Hepatocyte (in vitro differentiated cells): ENCODE data around the gene ZNF862. TPM values are rescaled to one million over a fixed set of nuclear protein-coding genes. Genes with fewer than 3 reads are reported as not detected.

ENCODE experiments used
- DNase-seq: peaks from one replicate; pipeline ENCODE4 v3.0.0-alpha.2; 2016; ENCODE audit warnings: low spot score
- H2AFZ ChIP-seq: fragments of 200-600 bp; sonication (generic); 2 replicates; pipeline ENCODE4 v1.6.0; 2016; ENCODE audit warnings: antibody characterized with exemption, mild to moderate bottlenecking
- H3K27ac ChIP-seq: fragments of 200-600 bp; sonication (generic); 2 replicates; pipeline ENCODE4 v1.5.1; 2016; ENCODE audit warnings: mild to moderate bottlenecking
- H3K27me3 ChIP-seq: fragments of 200-600 bp; sonication (generic); 2 replicates; pipeline ENCODE4 v1.6.1; 2016
- H3K36me3 ChIP-seq: fragments of 200-600 bp; sonication (generic); replicated peaks from 2 replicates; pipeline ENCODE4 v1.5.1; 2016; ENCODE audit warnings: low read depth; ENCODE audit not compliant: insufficient read depth
- H3K4me1 ChIP-seq: fragments of 200-600 bp; sonication (generic); 2 replicates; pipeline ENCODE4 v1.5.1; 2016; ENCODE audit warnings: mild to moderate bottlenecking, moderate library complexity; ENCODE audit not compliant: insufficient read depth
- H3K4me2 ChIP-seq: fragments of 200-600 bp; sonication (generic); 2 replicates; pipeline ENCODE4 v1.6.0; 2016
- H3K4me3 ChIP-seq: fragments of 200-600 bp; sonication (generic); 2 replicates; pipeline ENCODE4 v1.5.1; 2016; ENCODE audit warnings: mild to moderate bottlenecking
- H3K79me2 ChIP-seq: fragments of 200-600 bp; sonication (generic); 2 replicates; pipeline ENCODE4 v1.6.0; 2017; ENCODE audit warnings: mild to moderate bottlenecking
- H3K9me2 ChIP-seq: fragments of 200-600 bp; sonication (generic); replicated peaks from 2 replicates; pipeline ENCODE4 v1.6.0; 2017; ENCODE audit warnings: mild to moderate bottlenecking; ENCODE audit not compliant: insufficient read depth
- H3K9me3 ChIP-seq: fragments of 200-600 bp; sonication (generic); 2 replicates; pipeline ENCODE4 v1.5.1; 2016; ENCODE audit warnings: low read depth, mild to moderate bottlenecking
- H4K20me1 ChIP-seq: fragments of 200-600 bp; sonication (generic); 2 replicates; pipeline ENCODE4 v1.6.0; 2016; ENCODE audit warnings: mild to moderate bottlenecking; ENCODE audit not compliant: insufficient read depth, poor library complexity, severe bottlenecking
- EZH2 ChIP-seq: fragments of 200-600 bp; sonication (generic); IDR thresholded peaks from 2 replicates; pipeline ENCODE4 v1.6.1; 2016; ENCODE audit warnings: antibody characterized with exemption, mild to moderate bottlenecking, borderline replicate concordance
- EZH2phosphoT487 ChIP-seq: fragments of 200-600 bp; sonication (generic); IDR thresholded peaks from one replicate; pipeline ENCODE4 v1.6.1; 2018; ENCODE audit warnings: antibody characterized with exemption, mild to moderate bottlenecking, low read depth, moderate library complexity; ENCODE audit not compliant: unreplicated experiment, severe bottlenecking
- WGBS: methylation state at CpG from one replicate; pipeline ENCODE4 v1.1.6; 2016; ENCODE audit warnings: low lambda C conversion rate; ENCODE audit errors: missing lambda C conversion rate; 5-methylcytosine and 5-hydroxymethylcytosine counted together
- polyA plus RNA-seq: library from polyadenylated mRNA; unstranded; fragments of >200 nt; fragmentation: Nextera tagmentation; extraction: Ambion mirVana; gene quantifications from 2 replicates; pipeline ENCODE4 v1.2.1, GENCODE V29; 2016
- total RNA-seq: library from RNA; depleted of rRNA; stranded (reverse); fragments of >200 nt; gene quantifications from 2 replicates; pipeline ENCODE4 v1.2.3, GENCODE V29; 2014
- TF ChIP-seq, protein P1 (sequence below): fragments of 200-600 bp; sonication (generic); IDR thresholded peaks from 2 replicates; pipeline ENCODE4 v1.5.1; 2016; ENCODE audit warnings: antibody characterized with exemption, mild to moderate bottlenecking; ENCODE audit not compliant: poor library complexity

Gene ZNF862
- total RNA-seq: 7.9 and 9.2 TPM in 2 replicates
- 3.0 and 3.5 TPM in 2 replicates for polyA plus RNA-seq

DNA sequence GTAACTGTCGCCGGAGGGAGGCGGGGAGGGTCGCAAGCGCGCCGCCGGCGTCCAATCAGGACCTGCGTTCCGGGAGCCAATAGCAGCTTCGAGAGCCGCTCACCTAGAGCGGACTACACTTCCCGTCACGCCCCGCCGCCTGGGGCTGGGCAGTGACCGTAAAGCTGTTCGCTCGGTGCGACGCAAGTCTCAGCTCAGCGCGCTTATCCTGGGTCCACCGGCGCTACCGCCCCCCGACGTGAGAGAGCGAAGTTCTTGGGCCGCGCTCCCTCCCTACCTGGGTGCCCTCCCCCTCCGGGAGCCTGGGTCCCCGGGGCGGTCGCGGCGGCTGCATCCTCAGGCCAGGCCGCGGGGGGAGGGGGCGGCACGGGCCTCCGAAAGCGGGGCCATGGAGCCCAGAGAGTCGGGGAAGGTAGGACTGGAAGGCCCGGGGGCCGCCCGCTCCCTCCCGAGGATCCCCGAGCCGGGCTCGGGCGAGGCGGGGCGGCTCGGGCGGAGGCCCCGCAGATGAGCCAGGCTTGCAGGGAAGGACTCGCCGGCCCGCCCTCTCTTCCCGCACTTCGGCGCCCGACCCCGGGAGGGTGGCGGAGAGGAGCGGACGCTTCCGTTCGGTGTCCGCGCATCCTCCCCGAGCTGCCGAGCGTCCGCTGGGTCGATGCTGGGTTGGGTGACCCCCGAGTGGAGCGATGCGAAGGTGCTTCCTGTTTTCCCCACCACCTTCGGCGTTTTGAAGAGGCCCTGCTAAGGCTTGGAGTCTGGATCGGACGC lies at the start of gene ZNF862:
Gene ZNF862 (plus strand): TSS at position 152 of the 768 bp plus-strand sequence. CDS start 237 bp downstream, at position 389.
- peak within 1 kb of the TSS; percentile 74 for H3K4me3 ChIP-seq
- peak within 1 kb of the TSS; percentile 83 for H3K27ac ChIP-seq
- H3K9me3 ChIP-seq: no peaks in the 10 kb centered on the region
- TF ChIP-seq EZH2: no peak
- no peak for TF ChIP-seq EZH2phosphoT487
- TF ChIP-seq, protein P1, sequence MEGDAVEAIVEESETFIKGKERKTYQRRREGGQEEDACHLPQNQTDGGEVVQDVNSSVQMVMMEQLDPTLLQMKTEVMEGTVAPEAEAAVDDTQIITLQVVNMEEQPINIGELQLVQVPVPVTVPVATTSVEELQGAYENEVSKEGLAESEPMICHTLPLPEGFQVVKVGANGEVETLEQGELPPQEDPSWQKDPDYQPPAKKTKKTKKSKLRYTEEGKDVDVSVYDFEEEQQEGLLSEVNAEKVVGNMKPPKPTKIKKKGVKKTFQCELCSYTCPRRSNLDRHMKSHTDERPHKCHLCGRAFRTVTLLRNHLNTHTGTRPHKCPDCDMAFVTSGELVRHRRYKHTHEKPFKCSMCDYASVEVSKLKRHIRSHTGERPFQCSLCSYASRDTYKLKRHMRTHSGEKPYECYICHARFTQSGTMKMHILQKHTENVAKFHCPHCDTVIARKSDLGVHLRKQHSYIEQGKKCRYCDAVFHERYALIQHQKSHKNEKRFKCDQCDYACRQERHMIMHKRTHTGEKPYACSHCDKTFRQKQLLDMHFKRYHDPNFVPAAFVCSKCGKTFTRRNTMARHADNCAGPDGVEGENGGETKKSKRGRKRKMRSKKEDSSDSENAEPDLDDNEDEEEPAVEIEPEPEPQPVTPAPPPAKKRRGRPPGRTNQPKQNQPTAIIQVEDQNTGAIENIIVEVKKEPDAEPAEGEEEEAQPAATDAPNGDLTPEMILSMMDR: no peak
- no peaks in the 10 kb centered on the region for H3K9me2 ChIP-seq
- DNase-seq: peak; percentile 99
- peaks cover 6% of the 10 kb centered on the region for H3K4me1 ChIP-seq
- H3K4me2 ChIP-seq: peak within 1 kb of the TSS; percentile 76
- H4K20me1 ChIP-seq: peaks cover 8% of the 10 kb centered on the region
- H3K36me3 ChIP-seq: no peaks in the 10 kb centered on the region
- H2AFZ ChIP-seq: peak within 1 kb of the TSS; percentile 67
- under 1% methylated on average over 58 of the region's 86 CpGs for WGBS
- no peaks in the 10 kb centered on the region for H3K27me3 ChIP-seq
- H3K79me2 ChIP-seq: peaks cover 10% of the 10 kb centered on the region

DNA sequence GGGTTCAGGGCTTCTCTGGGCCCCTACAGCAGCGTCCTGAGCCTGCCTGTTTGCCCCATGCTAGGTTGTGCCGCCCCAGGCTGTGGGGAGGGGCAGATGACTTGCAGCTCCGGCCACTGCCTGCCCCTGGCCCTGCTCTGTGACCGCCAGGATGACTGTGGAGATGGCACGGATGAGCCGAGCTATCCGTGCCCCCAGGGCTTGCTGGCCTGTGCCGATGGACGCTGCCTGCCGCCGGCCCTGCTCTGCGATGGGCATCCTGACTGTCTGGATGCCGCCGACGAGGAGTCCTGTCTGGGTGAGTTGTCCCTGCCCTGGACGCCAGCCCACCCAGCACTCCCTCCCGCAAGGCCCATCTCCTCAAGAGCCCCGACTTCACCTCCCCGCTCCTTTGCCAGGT lies 49.1 kb upstream of the ZNF862 start:
- Histone ChIP-seq H3K79me2 (no peaks in the 10 kb centered on the region), H3K36me3 (no peaks in the 10 kb centered on the region), H2AFZ (no peak overlapping the region), H3K9me3 (no peaks in the 10 kb centered on the region), H3K9me2 (no peaks in the 10 kb centered on the region), H3K4me2 (no peak overlapping the region), H3K27me3 (peaks cover 24% of the 10 kb centered on the region), H3K4me1 (no peaks in the 10 kb centered on the region), H4K20me1 (no peaks in the 10 kb centered on the region), H3K4me3 (no peak overlapping the region), H3K27ac (no peak overlapping the region)
- no peak for DNase-seq
- WGBS: 95% methylated on average over 19 of the region's 19 CpGs
- TF ChIP-seq, protein P1: no peak
- no peak for TF ChIP-seq EZH2
- no peak for TF ChIP-seq EZH2phosphoT487

DNA sequence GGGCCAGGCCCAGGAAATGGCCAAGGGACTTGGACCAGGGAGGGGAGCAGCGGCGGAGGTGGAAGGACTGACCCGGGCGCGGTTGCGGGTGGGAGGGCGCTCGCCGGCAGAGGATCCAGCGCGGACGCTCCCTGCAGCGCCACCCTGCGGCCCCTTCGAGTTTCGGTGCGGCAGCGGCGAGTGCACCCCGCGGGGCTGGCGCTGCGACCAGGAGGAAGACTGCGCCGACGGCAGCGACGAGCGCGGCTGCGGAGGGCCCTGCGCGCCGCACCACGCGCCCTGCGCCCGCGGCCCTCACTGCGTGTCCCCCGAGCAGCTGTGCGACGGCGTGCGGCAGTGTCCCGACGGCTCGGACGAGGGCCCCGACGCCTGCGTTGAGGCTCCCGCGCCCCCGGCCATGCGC lies 48.0 kb upstream of the ZNF862 start:
- no peaks in the 10 kb centered on the region for H3K4me1 ChIP-seq
- no peak for TF ChIP-seq EZH2phosphoT487
- TF ChIP-seq, protein P1: peak; percentile 56
- no peak overlapping the region for H3K4me3 ChIP-seq
- peaks cover 24% of the 10 kb centered on the region for H3K27me3 ChIP-seq
- H4K20me1 ChIP-seq: no peaks in the 10 kb centered on the region
- no peaks in the 10 kb centered on the region for H3K9me3 ChIP-seq
- H2AFZ ChIP-seq: no peak overlapping the region
- WGBS: 12% methylated on average over 23 of the region's 56 CpGs
- H3K27ac ChIP-seq: no peak overlapping the region
- DNase-seq: peak; percentile 63
- H3K4me2 ChIP-seq: peak overlapping the region; percentile 61
- H3K9me2 ChIP-seq: no peaks in the 10 kb centered on the region
- H3K79me2 ChIP-seq: no peaks in the 10 kb centered on the region
- H3K36me3 ChIP-seq: no peaks in the 10 kb centered on the region
